Measurements from ENCODE around the gene ITGB6. TPM values are rescaled to one million over a fixed set of nuclear protein-coding genes. Genes with fewer than 3 reads are reported as not detected.

The ITGB6 gene
- total RNA-seq, 1 experiment from 2014 or later = 7.2 TPM

- Histone ChIP-seq H3K27me3 (ENCODE audit: low read length) (no peaks in the 10 kb centered on the region), H3K9me3 (ENCODE audit: low read length) (no peaks in the 10 kb centered on the region), H3K79me2 (ENCODE audit: low read length) (no peaks in the 10 kb centered on the region), H3K9ac (ENCODE audit: low read length) (no peak overlapping the region), H2AFZ (ENCODE audit: low read length) (no peak overlapping the region), H3K4me1 (ENCODE audit: insufficient read depth, low read length) (peaks cover 14% of the 10 kb centered on the region), H3K27ac (ENCODE audit: low read length) (no peak overlapping the region), H3K4me2 (ENCODE audit: low read length) (no peak overlapping the region), H3K4me3 (ENCODE audit: low read length) (no peak overlapping the region), H3K36me3 (ENCODE audit: low read depth, low read length) (no peaks in the 10 kb centered on the region), H3F3A (ENCODE audit: low read length, unreplicated experiment) (no peaks in the 10 kb centered on the region), H3K9me2 (replicated peaks; ENCODE audit: low read length) (no peaks in the 10 kb centered on the region), H4K20me1 (ENCODE audit: low read length) (no peaks in the 10 kb centered on the region)
- no TSS peak for BruUV-seq (replicated peaks)
- ChIA-PET POLR2A (ENCODE audit: unreplicated experiment) (interaction anchor here (0.7 kb wide), 1 partner anchor 42 kb away, joined by 15 read pairs; no protein-coding TSS in a partner anchor), CTCF (no interaction called here)
- DNase-seq (no peak), ATAC-seq (no peak)
- intact Hi-C loops (cut with micrococcal nuclease) = no loop called here
- TF ChIP-seq EZH2 (IDR thresholded peaks at IDR 0.05; ENCODE audit: low read length, unreplicated experiment) (no peak), CTCF (conservative IDR thresholded peaks at IDR 0.05; ENCODE audit: low read depth, low read length) (no peak), EZH2phosphoT487 (IDR thresholded peaks at IDR 0.05; ENCODE audit: borderline replicate concordance, low read length) (no peak)
Measured at GRCh38 chr2:160180172-160180571, 19.9 kb downstream of the ITGB6 start.

GRCh38 chr2:160175169-160176134 is 24.6 kb downstream of the ITGB6 start:
- intact Hi-C loops (cut with micrococcal nuclease) = no loop called here
- H3K36me3 ChIP-seq (ENCODE audit: low read depth, low read length) = no peaks in the 10 kb centered on the region
- TF ChIP-seq EZH2 (IDR thresholded peaks at IDR 0.05; ENCODE audit: low read length, unreplicated experiment) = no peak
- no peak for TF ChIP-seq EZH2phosphoT487 (IDR thresholded peaks at IDR 0.05; ENCODE audit: borderline replicate concordance, low read length)
- no peak for TF ChIP-seq CTCF (conservative IDR thresholded peaks at IDR 0.05; ENCODE audit: low read depth, low read length)
- H3K9me2 ChIP-seq (replicated peaks; ENCODE audit: low read length) = no peaks in the 10 kb centered on the region
- no peaks in the 10 kb centered on the region for H3F3A ChIP-seq (ENCODE audit: low read length, unreplicated experiment)
- no TSS peak for BruUV-seq (replicated peaks)
- H3K4me3 ChIP-seq (ENCODE audit: low read length) = no peak overlapping the region
- ChIA-PET POLR2A (ENCODE audit: unreplicated experiment) (no interaction called here), CTCF (no interaction called here)
- DNase-seq (peak; percentile 48), ATAC-seq (no peak)
- peaks cover 9% of the 10 kb centered on the region for H3K4me1 ChIP-seq (ENCODE audit: insufficient read depth, low read length)
- H4K20me1 ChIP-seq (ENCODE audit: low read length) = no peaks in the 10 kb centered on the region
- H3K27me3 ChIP-seq (ENCODE audit: low read length) = no peaks in the 10 kb centered on the region
- H2AFZ ChIP-seq (ENCODE audit: low read length) = no peak overlapping the region
- no peaks in the 10 kb centered on the region for H3K9me3 ChIP-seq (ENCODE audit: low read length)
- no peaks in the 10 kb centered on the region for H3K79me2 ChIP-seq (ENCODE audit: low read length)
- H3K4me2 ChIP-seq (ENCODE audit: low read length) = no peak overlapping the region
- no peak overlapping the region for H3K9ac ChIP-seq (ENCODE audit: low read length)
- H3K27ac ChIP-seq (ENCODE audit: low read length) = no peak overlapping the region

- ChIA-PET CTCF (no interaction called here), POLR2A (ENCODE audit: unreplicated experiment) (no interaction called here)
- peak; percentile 37; the same call in 1 of the 2 replicates for ATAC-seq
- Histone ChIP-seq H3K4me2 (ENCODE audit: low read length) (no peak overlapping the region), H3K9me3 (ENCODE audit: low read length) (no peaks in the 10 kb centered on the region), H2AFZ (ENCODE audit: low read length) (no peak overlapping the region), H3K4me3 (ENCODE audit: low read length) (no peak overlapping the region), H3K36me3 (ENCODE audit: low read depth, low read length) (no peaks in the 10 kb centered on the region), H3K9me2 (replicated peaks; ENCODE audit: low read length) (no peaks in the 10 kb centered on the region), H4K20me1 (ENCODE audit: low read length) (no peaks in the 10 kb centered on the region), H3K27ac (ENCODE audit: low read length) (no peak overlapping the region), H3K27me3 (ENCODE audit: low read length) (no peaks in the 10 kb centered on the region), H3F3A (ENCODE audit: low read length, unreplicated experiment) (no peaks in the 10 kb centered on the region), H3K4me1 (ENCODE audit: insufficient read depth, low read length) (peaks cover 9% of the 10 kb centered on the region), H3K9ac (ENCODE audit: low read length) (no peak overlapping the region), H3K79me2 (ENCODE audit: low read length) (no peaks in the 10 kb centered on the region)
- peak; percentile 54 for DNase-seq
- no TSS peak for BruUV-seq (replicated peaks)
- intact Hi-C loops (cut with micrococcal nuclease) = no loop called here
- no peak for TF ChIP-seq EZH2phosphoT487 (IDR thresholded peaks at IDR 0.05; ENCODE audit: borderline replicate concordance, low read length)
- no peak for TF ChIP-seq EZH2 (IDR thresholded peaks at IDR 0.05; ENCODE audit: low read length, unreplicated experiment)
- TF ChIP-seq CTCF (conservative IDR thresholded peaks at IDR 0.05; ENCODE audit: low read depth, low read length) = no peak
Measured at GRCh38 chr2:160174322-160174721, 25.8 kb downstream of the ITGB6 start.
